Memory B cell (primary cell): ENCODE results near the gene C5orf46.
"Not testable (repeated sequence)": the region's sequence is repeated elsewhere in the genome, so short reads cannot be mapped to it uniquely, and the experiment has no call there.

Source experiments
- ATAC-seq: fragments of 150-1000 bp; cut with Tn5 transposase; 2 replicates; pipeline ENCODE4 v1.10.0; 2021; ENCODE audit warnings: low read depth, mild to moderate bottlenecking, moderate library complexity
- DNase-seq, 2 donors: peaks; one replicate each; pipeline ENCODE4 v3.0.0; 2022; ENCODE audit warnings: low spot score in 2 of 2
- H3K27ac Mint-ChIP-seq: one replicate; pipeline ENCODE4 v1.8.0; 2022; ENCODE audit warnings: mild to moderate bottlenecking, moderate library complexity, mixed read lengths
- H3K27me3 Mint-ChIP-seq: one replicate; pipeline ENCODE4 v1.8.0; 2022; ENCODE audit warnings: mixed read lengths
- H3K36me3 Mint-ChIP-seq: one replicate; pipeline ENCODE4 v1.8.0; 2022; ENCODE audit warnings: mild to moderate bottlenecking, mixed read lengths
- H3K4me1 Mint-ChIP-seq: one replicate; pipeline ENCODE4 v1.8.0; 2022; ENCODE audit warnings: mixed read lengths
- H3K4me3 Mint-ChIP-seq: one replicate; pipeline ENCODE4 v1.8.0; 2022; ENCODE audit warnings: mild to moderate bottlenecking, moderate library complexity, mixed read lengths
- H3K9me3 Mint-ChIP-seq: one replicate; pipeline ENCODE4 v1.8.0; 2022; ENCODE audit warnings: mixed read lengths

C5orf46 gene

DNA sequence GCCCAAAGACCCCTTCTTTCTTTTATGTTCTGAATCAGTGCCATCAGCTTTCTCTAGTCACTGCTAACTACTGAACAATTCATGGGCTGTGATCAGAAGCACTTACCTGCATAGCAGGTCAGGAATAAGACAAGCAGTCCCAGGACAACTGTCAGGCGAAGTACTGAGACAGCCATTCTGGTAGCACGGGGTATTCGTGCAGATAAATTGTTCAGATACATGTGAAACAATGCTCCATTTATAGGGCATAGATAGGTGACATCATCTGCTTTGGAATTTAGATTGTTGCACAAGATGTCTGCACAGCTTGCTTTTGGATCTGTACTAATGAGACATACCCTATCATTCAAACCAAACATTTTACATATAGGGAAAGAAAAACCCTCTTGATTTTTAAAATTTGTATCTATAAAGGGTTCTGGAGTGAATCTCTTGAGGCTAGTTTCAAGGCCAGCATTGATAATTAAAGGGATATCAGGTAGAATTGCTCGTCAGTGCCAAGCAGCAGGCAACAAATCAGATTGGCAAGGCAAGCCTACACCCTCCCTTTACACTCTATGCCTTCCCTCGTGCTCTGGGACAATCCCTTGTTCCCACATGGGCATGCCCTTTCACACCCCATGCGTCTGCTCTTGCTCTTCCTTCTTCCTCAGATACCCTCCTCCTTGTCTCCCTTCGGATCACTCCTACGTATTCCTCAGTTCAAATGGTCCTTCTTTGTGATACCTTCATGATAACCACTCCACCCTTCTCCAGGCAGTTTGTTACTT, at the start of gene C5orf46:
TSS of gene C5orf46 (minus strand) at position 213 of the 770 bp plus-strand sequence. CDS start at position 176, 37 bp downstream.
- H3K36me3 Mint-ChIP-seq, result no peaks in the 10 kb centered on the region
- no peaks in the 10 kb centered on the region for H3K27me3 Mint-ChIP-seq
- DNase-seq (no peak), ATAC-seq (no peak)
- no peaks in the 10 kb centered on the region for H3K4me1 Mint-ChIP-seq
- H3K4me3 Mint-ChIP-seq, result no peak within 1 kb of the TSS
- H3K9me3 Mint-ChIP-seq, result no peaks in the 10 kb centered on the region
- H3K27ac Mint-ChIP-seq, result no peak within 1 kb of the TSS

DNA sequence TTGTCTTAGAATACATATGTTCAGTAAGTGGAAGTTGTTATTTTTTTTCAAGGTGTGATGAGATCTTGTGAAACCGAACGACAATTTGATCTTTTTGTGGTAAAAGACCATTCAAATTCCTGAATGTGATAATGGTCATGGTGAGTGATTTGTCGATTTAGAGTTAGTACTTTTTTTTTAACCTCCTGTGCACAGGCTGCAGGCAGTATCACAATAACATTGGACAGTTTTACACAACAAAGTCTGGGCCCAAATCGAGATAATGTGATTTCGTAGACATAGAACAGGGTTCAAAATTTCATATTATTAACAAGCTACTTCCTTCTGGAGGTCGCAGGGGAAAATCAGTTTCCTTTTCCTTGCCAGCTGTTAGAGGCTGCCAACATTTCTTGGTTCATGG, 48.6 kb upstream of the C5orf46 start:
- H3K4me3 Mint-ChIP-seq, result no peak overlapping the region
- no peaks in the 10 kb centered on the region for H3K4me1 Mint-ChIP-seq
- H3K36me3 Mint-ChIP-seq, result no peaks in the 10 kb centered on the region
- DNase-seq (no peak), ATAC-seq (no peak)
- no peaks in the 10 kb centered on the region for H3K27me3 Mint-ChIP-seq
- H3K27ac Mint-ChIP-seq, result no peak overlapping the region
- H3K9me3 Mint-ChIP-seq, result no peaks in the 10 kb centered on the region

DNA sequence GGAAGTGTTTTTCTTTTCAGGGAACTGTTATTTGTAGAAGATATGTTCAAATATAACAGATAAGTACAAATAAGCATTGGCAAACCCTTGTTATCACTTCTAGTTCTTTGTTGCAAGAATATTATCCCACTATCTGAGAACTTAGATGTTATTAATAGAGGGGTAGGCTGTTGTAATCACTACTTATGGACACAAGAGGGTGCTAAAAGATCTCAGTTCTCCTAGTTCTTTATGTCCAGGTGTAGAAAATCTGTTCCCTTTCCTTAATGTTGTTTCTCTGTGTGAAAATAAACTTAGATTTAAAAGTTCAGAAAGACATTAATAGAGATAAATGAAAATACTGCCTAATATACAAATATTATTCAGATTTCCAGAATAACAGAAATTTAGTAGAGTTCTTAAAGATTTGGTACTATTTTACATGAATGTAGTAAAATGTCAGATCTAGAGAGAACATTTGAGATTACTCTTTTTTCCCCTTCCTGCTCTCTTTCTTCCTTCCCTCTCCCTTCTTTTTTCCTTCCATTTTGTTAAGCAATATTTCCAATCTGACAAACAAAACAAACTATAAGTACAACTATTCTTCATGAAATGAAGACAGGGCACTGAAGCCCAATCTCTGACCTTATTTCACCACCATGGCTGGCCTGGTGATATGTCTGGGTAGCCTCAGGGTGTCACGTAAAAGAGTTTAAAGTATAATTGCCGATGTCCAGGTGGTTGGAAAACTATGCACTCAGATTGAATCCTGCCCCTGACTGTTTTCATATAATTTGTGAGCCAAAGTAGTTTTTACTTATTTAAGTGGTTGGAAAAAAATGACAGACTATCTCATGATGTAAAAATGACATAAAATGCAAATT, 43.6 kb upstream of the C5orf46 start:
- Mint-ChIP-seq H3K27ac (no peak overlapping the region), H3K9me3 (no peaks in the 10 kb centered on the region), H3K36me3 (no peaks in the 10 kb centered on the region), H3K4me3 (no peak overlapping the region), H3K4me1 (no peaks in the 10 kb centered on the region), H3K27me3 (no peaks in the 10 kb centered on the region)
- no peak for DNase-seq
- ATAC-seq, result no peak

DNA sequence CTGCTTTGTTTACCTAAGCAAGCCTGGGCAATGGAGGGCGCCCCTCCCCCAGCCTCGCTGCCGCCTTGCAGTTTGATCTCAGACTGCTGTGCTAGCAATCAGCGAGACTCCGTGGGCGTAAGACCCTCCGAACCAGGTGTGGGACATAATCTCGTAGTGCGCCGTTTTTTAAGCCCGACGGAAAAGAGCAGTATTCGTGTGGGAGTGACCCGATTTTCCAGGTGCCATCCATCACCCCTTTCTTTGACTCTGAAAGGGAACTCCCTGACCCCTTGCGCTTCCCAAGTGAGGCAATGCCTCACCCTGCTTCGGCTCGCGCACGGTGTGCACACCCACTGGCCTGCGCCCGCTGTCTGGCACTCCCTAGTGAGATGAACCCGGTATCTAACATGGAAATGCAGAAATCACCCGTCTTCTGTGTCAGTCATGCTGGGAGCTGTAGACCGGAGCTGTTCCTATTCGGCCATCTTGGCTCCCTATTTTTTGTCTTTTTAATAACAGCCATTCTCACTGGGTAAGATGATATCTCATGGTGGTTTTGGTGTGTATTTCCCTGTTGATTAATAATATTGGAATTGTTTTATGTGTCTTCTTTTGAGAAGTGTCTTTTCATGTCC, 40.4 kb upstream of the C5orf46 start:
- H3K27ac Mint-ChIP-seq, H3K4me3 Mint-ChIP-seq, H3K4me1 Mint-ChIP-seq, H3K27me3 Mint-ChIP-seq, ATAC-seq, H3K36me3 Mint-ChIP-seq, DNase-seq, H3K9me3 Mint-ChIP-seq: not testable (repeated sequence)

DNA sequence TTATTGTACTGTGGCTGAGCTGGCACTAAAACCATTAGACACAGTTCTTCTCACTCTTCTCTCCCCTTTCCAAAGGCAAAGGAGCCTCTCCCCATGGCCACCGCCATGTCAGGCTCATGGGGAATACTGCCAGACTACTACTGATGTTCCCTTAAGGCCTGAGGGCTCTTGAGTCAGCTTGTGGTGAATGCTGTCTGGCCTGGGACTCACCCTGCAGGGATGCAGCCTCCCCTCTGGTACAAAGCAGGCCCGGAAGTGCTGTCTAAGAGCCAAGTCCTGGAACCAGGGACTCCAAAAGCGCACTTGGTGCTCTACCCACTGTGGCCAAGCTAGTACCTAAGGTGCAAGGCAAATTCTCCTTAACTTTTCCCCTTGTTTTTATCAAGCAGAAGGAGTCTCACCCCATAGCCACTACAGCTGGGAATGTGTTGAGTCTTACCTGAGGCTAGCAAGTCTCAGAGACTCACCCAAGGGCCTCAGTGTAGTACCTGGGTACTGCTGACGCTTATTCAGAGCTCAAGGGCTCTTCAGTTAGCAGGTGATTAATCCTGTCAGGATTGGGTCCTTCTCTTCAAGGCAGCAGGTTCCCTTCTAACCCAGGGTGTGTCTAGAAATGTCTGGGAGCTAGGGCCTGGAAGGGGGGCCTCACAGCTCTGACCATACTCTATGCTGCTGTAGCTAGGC, 33.2 kb upstream of the C5orf46 start:
- DNase-seq, result no peak
- H3K36me3 Mint-ChIP-seq, result no peaks in the 10 kb centered on the region
- no peaks in the 10 kb centered on the region for H3K4me1 Mint-ChIP-seq
- ATAC-seq, result no peak
- peaks cover 2% of the 10 kb centered on the region for H3K9me3 Mint-ChIP-seq
- H3K27ac Mint-ChIP-seq, result no peak overlapping the region
- no peak overlapping the region for H3K4me3 Mint-ChIP-seq
- no peaks in the 10 kb centered on the region for H3K27me3 Mint-ChIP-seq

DNA sequence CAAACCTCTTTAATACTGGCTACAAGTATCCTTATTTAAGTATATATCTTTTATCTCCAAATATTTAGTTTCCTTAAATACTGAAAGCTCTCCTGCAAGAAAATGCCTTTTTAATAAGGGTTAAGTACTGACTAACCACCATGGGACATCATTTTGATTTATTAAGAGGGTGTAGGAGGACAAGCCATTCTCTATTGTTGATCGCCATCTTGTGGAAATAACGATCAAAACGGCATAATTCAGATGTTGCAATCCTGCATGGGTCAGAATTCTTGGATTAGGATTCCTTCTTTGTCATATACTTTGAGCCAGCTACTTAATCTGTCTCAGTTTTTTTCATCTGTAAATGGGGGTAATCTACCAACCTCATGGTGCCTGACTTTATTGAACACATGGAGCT, 28.7 kb upstream of the C5orf46 start:
- no peaks in the 10 kb centered on the region for H3K36me3 Mint-ChIP-seq
- H3K27ac Mint-ChIP-seq, result no peak overlapping the region
- H3K27me3 Mint-ChIP-seq, result no peaks in the 10 kb centered on the region
- no peaks in the 10 kb centered on the region for H3K4me1 Mint-ChIP-seq
- no peak overlapping the region for H3K4me3 Mint-ChIP-seq
- DNase-seq, result no peak
- no peak for ATAC-seq
- peaks cover 2% of the 10 kb centered on the region for H3K9me3 Mint-ChIP-seq

DNA sequence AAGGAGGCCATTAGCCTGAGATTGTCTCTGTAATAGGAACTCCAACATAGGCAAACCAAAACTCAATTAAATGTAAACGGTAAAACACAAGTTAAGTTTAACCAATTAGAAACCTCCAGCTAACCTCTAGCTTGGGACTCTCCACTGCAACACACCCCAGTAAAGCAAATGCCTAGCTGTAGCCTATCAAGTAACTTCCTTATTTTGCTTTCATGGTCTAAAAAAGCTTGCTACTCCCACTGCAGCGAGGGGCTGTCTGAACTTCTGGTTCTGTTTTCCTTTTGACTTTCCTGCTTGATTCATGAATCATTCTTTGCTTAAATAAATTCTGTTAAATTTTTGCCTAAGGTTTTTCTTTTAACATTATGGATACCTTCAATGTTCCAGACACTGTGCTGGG, 24.4 kb upstream of the C5orf46 start:
- ATAC-seq, result no peak
- Mint-ChIP-seq H3K4me1 (no peaks in the 10 kb centered on the region), H3K36me3 (no peaks in the 10 kb centered on the region), H3K9me3 (peaks cover 3% of the 10 kb centered on the region), H3K4me3 (no peak overlapping the region), H3K27ac (no peak overlapping the region), H3K27me3 (no peaks in the 10 kb centered on the region)
- DNase-seq, result no peak

DNA sequence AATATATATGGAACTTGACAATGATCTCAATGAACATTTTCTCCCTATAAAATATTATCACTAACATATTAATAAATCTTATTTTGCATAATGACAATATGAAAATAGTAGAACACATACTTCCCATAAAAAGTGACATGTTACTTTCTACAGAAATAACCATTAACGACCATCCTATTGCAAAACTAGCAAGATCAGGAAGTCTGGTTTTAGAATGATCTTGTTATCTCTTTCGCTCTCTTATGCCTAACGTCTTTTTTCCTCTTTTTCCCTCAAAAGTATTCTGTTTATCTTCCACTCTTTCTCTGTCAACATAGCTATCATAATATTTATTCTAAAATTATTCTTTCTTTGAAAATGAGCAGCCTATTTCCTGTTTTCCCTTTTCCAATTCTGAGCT, 21.6 kb upstream of the C5orf46 start:
- H3K27ac Mint-ChIP-seq, result no peak overlapping the region
- H3K27me3 Mint-ChIP-seq, result no peaks in the 10 kb centered on the region
- no peaks in the 10 kb centered on the region for H3K36me3 Mint-ChIP-seq
- H3K4me1 Mint-ChIP-seq, result no peaks in the 10 kb centered on the region
- H3K9me3 Mint-ChIP-seq, result peaks cover 3% of the 10 kb centered on the region
- H3K4me3 Mint-ChIP-seq, result no peak overlapping the region
- DNase-seq, result no peak
- no peak for ATAC-seq

DNA sequence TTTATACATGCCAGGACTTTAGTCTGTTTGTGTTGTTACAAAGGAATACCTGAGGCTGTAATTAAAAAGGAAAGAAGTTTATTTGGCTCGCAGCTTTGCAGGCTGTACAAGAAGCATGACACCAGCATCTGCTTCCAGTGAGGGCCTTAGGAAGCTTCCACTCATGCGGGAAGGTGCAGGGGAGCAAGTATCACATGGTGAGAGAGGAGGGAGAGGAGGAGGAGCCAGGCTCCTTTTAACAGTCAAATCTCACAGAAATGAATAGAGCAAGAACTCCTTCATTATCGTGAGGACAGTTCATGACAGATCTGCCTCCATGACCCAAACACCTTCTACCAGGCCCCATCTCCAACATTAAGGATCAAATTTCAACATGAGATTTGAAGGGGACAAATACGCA, 18.7 kb upstream of the C5orf46 start:
- no peak for DNase-seq
- Mint-ChIP-seq H3K27ac (no peak overlapping the region), H3K27me3 (peaks cover 2% of the 10 kb centered on the region), H3K9me3 (peaks cover 5% of the 10 kb centered on the region), H3K36me3 (no peaks in the 10 kb centered on the region), H3K4me1 (no peaks in the 10 kb centered on the region), H3K4me3 (no peak overlapping the region)
- no peak for ATAC-seq

DNA sequence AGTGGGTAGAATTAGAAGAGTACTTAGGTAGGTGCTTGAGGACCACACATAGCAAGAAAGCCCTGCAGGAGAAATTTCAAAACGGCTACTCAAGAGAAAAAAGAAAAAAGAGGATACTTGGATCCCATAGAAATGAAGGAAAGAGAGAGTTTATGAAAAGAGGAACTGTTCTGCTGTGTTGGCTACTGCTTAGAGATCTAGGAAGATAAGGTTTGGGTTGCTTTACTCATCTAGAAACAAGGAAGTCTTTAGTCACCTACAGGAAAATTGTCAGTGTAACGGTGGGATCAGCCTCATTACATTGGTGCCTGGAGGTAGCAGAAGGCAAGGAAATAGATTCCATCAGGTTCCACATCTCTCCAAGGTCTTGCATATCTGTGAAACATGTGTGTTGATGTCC, 14.8 kb upstream of the C5orf46 start:
- Mint-ChIP-seq H3K27me3 (peaks cover 2% of the 10 kb centered on the region), H3K27ac (no peak overlapping the region), H3K4me3 (no peak overlapping the region), H3K4me1 (no peaks in the 10 kb centered on the region), H3K36me3 (no peaks in the 10 kb centered on the region), H3K9me3 (peaks cover 4% of the 10 kb centered on the region)
- ATAC-seq, result no peak
- DNase-seq, result no peak

DNA sequence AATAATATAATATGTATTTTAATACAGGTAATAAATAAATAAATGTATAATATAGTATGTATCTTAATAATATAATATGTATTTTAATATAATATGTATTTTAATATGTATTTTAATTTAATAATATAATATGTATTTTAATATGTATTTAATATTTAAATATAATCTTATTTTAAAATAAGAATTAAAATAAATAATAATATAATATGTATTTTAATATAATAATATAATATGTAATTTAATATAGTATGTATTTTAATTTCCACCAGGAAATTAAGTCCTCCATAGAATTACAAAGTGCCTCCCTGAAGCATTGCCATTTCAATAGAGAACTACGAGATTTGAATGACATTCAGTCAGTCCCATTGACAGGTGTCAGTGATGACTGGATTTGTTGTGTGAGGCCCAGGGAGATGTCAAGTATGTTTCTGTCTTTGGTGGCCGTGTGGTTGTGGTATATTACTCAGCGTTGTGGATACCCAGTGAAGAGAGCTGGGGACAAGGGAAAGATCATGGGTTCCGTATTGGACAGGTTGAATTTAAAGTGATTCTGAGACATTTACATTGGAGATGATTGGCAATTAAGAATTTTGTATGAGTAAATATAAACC, 14.2 kb upstream of the C5orf46 start:
- no peaks in the 10 kb centered on the region for H3K4me1 Mint-ChIP-seq
- no peak for DNase-seq
- no peak overlapping the region for H3K4me3 Mint-ChIP-seq
- H3K27ac Mint-ChIP-seq, result no peak overlapping the region
- peaks cover 2% of the 10 kb centered on the region for H3K9me3 Mint-ChIP-seq
- no peak for ATAC-seq
- H3K36me3 Mint-ChIP-seq, result no peaks in the 10 kb centered on the region
- peaks cover 2% of the 10 kb centered on the region for H3K27me3 Mint-ChIP-seq

DNA sequence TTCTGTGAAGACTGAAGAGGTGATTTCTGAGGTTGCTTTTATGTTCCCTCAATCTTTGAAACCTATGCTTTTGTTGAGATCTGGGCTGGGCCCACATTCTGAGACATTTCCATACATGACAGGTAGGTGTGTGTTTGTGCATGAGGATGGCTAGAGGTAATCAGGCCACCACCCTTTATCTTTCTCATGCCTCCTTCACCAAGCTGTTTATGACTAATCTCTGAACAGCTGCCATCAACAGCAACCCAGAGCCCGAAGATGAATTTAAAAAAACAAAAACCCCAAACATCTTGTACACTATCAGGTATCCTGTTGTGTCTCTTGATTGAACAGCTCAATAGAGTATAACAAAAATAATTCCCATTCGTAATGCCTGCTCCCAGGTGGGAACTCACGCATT, 12.6 kb upstream of the C5orf46 start:
- DNase-seq (no peak), ATAC-seq (no peak)
- Mint-ChIP-seq H3K27me3 (peaks cover 2% of the 10 kb centered on the region), H3K27ac (no peak overlapping the region), H3K4me3 (no peak overlapping the region), H3K4me1 (no peaks in the 10 kb centered on the region), H3K9me3 (peaks cover 2% of the 10 kb centered on the region), H3K36me3 (no peaks in the 10 kb centered on the region)

DNA sequence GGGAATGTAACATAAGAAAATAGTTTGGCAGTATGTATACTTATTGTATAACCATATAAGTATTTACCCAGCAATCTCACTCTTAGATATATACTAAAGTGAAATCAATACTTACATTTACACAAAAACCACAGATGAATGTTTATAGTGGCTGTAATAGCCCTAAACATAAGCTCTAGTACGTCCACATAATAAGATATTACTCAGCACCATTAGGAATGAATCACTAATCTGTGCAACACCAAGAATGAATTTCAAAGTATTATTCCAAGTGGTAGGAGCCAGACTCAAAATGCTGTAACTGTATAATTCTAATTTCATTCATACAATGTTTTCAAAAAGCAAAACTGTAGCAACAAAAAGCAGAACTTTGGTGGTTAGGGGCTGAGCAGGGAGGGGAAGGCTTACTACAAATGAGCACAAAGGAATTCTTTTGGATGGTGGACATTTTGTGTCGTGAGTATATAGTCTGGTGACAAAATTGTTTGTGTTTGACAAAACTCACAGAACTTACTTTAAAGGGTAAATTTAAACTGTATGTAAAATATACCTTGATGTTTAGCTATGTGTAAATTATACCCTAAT, 11.9 kb upstream of the C5orf46 start:
- no peak for DNase-seq
- no peak overlapping the region for H3K4me3 Mint-ChIP-seq
- no peak overlapping the region for H3K27ac Mint-ChIP-seq
- peaks cover 4% of the 10 kb centered on the region for H3K27me3 Mint-ChIP-seq
- ATAC-seq, result no peak
- H3K9me3 Mint-ChIP-seq, result peaks cover 2% of the 10 kb centered on the region
- H3K4me1 Mint-ChIP-seq, result no peaks in the 10 kb centered on the region
- H3K36me3 Mint-ChIP-seq, result no peaks in the 10 kb centered on the region
